H1 (cell line): ENCODE data around the gene ADAMTS1.

Source experiments
- BCL11A ChIP-seq, 2 experiments: IDR thresholded peaks; one replicate each; pipeline ENCODE4 v1.6.1; 2011; ENCODE audit warnings: low read depth in 2 of 2, low read length in 2 of 2, mild to moderate bottlenecking in 2 of 2
- BRCA1 ChIP-seq: IDR thresholded peaks from 2 replicates; pipeline ENCODE4 v1.6.1; 2012; ENCODE audit warnings: low read depth, low read length, improper control_type of control experiment
- CTCF ChIP-seq, 3 experiments: IDR thresholded peaks; 1 replicate in 2 of 3; 2 replicates in 1 of 3; pipeline versions ENCODE4 v1.5.1 to v1.6.1; 2011; ENCODE audit warnings: low read length in 3 of 3, mild to moderate bottlenecking in 3 of 3, inconsistent platforms in 2 of 3, low read depth in 1 of 3, moderate library complexity in 1 of 3; ENCODE audit not compliant: insufficient read depth in 1 of 3; ENCODE audit errors: control extremely low read depth in 1 of 3
- EP300 ChIP-seq, 2 experiments: IDR thresholded peaks; 1 replicate in 1 of 2; 2 replicates in 1 of 2; pipeline ENCODE4 v1.6.1; 2011 to 2012; ENCODE audit warnings: low read depth in 2 of 2, low read length in 2 of 2, mild to moderate bottlenecking in 2 of 2, borderline replicate concordance in 1 of 2, inconsistent platforms in 1 of 2, moderate library complexity in 1 of 2
- GABPA ChIP-seq: IDR thresholded peaks from 2 replicates; pipeline ENCODE4 v1.6.1; 2011; ENCODE audit warnings: mild to moderate bottlenecking, low read length, moderate library complexity, borderline replicate concordance; ENCODE audit not compliant: insufficient read depth
- JUN ChIP-seq: IDR thresholded peaks from 2 replicates; pipeline ENCODE4 v1.6.1; 2011; ENCODE audit warnings: low read depth, mild to moderate bottlenecking, improper control_type of control experiment, low read length
- POLR2AphosphoS5 ChIP-seq: IDR thresholded peaks from 2 replicates; pipeline ENCODE4 v1.6.1; 2011; ENCODE audit warnings: low read depth, low read length
- POU5F1 ChIP-seq: IDR thresholded peaks from 2 replicates; pipeline ENCODE4 v1.6.1; 2011; ENCODE audit warnings: low read depth, mild to moderate bottlenecking, low read length, moderate library complexity
- RBBP5 ChIP-seq: IDR thresholded peaks from 2 replicates; pipeline ENCODE4 v1.7.1; 2012; ENCODE audit warnings: low read depth, mild to moderate bottlenecking, inconsistent platforms, low read length, moderate library complexity, borderline replicate concordance
- RFX5 ChIP-seq: IDR thresholded peaks from 2 replicates; pipeline ENCODE4 v1.6.1; 2011; ENCODE audit warnings: low read depth, low read length, improper control_type of control experiment, borderline replicate concordance
- ZNF274 ChIP-seq: IDR thresholded peaks from 2 replicates; pipeline ENCODE4 v1.7.0; 2012; ENCODE audit warnings: low read length, borderline replicate concordance; ENCODE audit errors: extremely low read depth
- TF ChIP-seq, protein P1 (sequence below): IDR thresholded peaks from 2 replicates; pipeline ENCODE4 v1.6.1; 2012; ENCODE audit warnings: low read length, inconsistent platforms

- TF ChIP-seq CTCF (IDR thresholded peaks at IDR 0.05; ENCODE audit: control extremely low read depth in 1 of 3, insufficient read depth in 1 of 3, low read depth in 1 of 3, low read length in 3 of 3) = no peak
- TF ChIP-seq GABPA = no peak
- no peak for TF ChIP-seq BRCA1
- TF ChIP-seq EP300 (IDR thresholded peaks at IDR 0.05; ENCODE audit: borderline replicate concordance in 1 of 2, low read depth in 2 of 2, low read length in 2 of 2) = no peak
- TF ChIP-seq RFX5 = no peak
- TF ChIP-seq BCL11A (IDR thresholded peaks at IDR 0.05; ENCODE audit: low read depth in 2 of 2, low read length in 2 of 2) = no peak
- TF ChIP-seq ZNF274 = no peak
- TF ChIP-seq RBBP5 = no peak
- TF ChIP-seq JUN = no peak
- no peak for TF ChIP-seq POLR2AphosphoS5
- no peak for TF ChIP-seq POU5F1
- TF ChIP-seq, protein P1, sequence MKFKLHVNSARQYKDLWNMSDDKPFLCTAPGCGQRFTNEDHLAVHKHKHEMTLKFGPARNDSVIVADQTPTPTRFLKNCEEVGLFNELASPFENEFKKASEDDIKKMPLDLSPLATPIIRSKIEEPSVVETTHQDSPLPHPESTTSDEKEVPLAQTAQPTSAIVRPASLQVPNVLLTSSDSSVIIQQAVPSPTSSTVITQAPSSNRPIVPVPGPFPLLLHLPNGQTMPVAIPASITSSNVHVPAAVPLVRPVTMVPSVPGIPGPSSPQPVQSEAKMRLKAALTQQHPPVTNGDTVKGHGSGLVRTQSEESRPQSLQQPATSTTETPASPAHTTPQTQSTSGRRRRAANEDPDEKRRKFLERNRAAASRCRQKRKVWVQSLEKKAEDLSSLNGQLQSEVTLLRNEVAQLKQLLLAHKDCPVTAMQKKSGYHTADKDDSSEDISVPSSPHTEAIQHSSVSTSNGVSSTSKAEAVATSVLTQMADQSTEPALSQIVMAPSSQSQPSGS = no peak
Observed at GRCh38 chr21:26801498-26801897, 43.7 kb downstream of the ADAMTS1 start.
